Epithelial cell of esophagus (primary cell): ENCODE measurements around the gene DCDC2.

ENCODE experiments used
- DNase-seq: peaks from one replicate; pipeline ENCODE4 v3.0.0; 2010; ENCODE audit warnings: low read depth
- H3K4me3 ChIP-seq: 2 replicates; pipeline ENCODE4 v1.5.1; 2011; ENCODE audit warnings: mild to moderate bottlenecking, low read length, control low read depth
- TF ChIP-seq, protein P1 (sequence below): IDR thresholded peaks from 2 replicates; pipeline ENCODE4 v1.5.1; 2011; ENCODE audit warnings: low read depth, mild to moderate bottlenecking, low read length, control low read depth, inconsistent platforms; ENCODE audit not compliant: insufficient read depth; ENCODE audit errors: missing control alignments

DCDC2 gene

DNA sequence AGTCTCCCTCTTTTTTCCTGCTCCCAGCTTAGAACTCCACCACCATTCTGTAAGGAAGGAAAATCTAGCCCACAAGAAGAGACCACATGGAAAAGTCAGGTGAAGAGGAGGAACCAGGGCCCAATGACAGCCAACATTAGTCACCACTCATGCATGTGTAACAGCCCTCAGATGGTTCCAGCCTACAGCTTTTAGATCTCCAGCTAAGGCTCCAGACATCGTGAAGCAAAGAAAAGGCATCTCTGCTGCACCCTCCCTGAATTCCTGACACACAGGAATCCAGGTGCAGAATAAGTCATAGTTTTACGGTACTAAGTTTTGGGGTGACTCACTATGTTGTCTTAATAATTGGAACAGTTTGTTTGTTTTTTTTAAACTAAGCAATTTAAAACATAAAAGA lies 25.5 kb downstream of the DCDC2 start:
- peak; percentile 90 for DNase-seq

DNA sequence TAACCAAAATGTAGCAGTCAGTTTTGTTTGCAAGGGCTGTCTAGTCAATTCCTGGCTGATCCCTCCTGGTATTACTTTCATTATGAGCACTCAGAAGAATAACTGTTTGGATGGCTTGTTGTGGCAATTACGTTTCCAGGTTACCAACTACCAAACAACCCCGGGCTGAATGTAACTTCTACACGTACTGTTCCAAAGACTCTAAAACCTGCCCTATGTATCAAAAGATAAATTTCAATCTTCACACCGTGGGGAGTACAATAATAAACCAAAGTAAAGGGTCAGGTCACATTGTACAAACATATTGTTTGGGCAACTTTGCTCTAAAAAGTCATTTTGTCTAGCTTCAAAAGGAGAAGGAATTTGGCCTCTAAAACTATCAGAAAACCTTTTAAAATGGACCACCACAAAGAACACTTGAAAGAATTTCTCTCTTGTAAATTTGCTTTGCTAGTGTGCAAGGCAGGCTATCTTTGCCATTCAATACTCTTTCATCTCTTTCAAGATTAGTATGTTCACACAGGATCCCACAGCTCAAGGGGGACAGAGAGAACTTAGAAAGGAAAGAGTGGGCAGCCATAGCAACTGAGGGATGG lies 27.6 kb downstream of the DCDC2 start:
- peak; percentile 27 for DNase-seq
- no peak overlapping the region for H3K4me3 ChIP-seq

More for the DNA sequence above, 25.5 kb downstream of the DCDC2 start:
- TF ChIP-seq, protein P1, sequence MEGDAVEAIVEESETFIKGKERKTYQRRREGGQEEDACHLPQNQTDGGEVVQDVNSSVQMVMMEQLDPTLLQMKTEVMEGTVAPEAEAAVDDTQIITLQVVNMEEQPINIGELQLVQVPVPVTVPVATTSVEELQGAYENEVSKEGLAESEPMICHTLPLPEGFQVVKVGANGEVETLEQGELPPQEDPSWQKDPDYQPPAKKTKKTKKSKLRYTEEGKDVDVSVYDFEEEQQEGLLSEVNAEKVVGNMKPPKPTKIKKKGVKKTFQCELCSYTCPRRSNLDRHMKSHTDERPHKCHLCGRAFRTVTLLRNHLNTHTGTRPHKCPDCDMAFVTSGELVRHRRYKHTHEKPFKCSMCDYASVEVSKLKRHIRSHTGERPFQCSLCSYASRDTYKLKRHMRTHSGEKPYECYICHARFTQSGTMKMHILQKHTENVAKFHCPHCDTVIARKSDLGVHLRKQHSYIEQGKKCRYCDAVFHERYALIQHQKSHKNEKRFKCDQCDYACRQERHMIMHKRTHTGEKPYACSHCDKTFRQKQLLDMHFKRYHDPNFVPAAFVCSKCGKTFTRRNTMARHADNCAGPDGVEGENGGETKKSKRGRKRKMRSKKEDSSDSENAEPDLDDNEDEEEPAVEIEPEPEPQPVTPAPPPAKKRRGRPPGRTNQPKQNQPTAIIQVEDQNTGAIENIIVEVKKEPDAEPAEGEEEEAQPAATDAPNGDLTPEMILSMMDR = no peak
- H3K4me3 ChIP-seq = no peak overlapping the region

DNA sequence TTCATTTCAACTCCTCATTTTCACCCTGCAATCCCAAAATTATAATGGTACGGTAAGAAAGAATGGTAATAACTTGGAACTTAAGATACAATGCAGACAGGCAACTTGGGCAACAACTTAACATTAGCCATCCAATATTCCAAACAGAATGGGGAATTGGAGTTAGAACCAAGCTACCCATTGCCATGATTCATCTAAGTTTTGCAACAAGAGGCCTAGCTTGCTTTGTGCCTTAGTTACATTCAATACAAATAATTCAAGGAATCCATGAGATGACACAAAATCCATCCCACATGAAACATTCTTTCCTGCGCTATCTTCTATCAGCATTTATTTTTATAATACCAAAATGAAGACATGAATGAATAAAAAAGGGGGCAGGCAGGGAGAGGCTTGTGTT lies 28.4 kb downstream of the DCDC2 start:
- TF ChIP-seq, protein P1 = no peak
- DNase-seq = peak; percentile 27
- no peak overlapping the region for H3K4me3 ChIP-seq

More for the DNA sequence above, 27.6 kb downstream of the DCDC2 start:
- TF ChIP-seq, protein P1 = no peak

DNA sequence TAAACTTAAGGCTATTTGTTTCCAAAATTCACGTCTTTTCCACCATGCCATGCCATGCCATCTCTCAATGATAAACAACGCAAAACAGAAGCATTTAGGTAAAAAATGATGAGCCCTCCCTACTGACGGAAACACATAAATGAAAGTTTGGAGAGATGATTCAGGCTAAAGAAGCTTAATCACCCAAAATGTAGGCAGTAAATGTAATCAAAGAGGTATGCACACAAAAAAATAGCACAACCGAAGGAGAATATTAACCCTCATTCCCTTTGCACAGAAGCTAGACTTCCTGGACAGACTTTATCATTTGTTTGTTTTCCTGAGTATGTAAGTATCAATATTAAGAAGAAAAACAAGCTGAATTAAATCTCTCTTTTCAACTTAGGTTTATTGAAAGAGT lies 28.8 kb downstream of the DCDC2 start:
- no peak for DNase-seq
- no peak overlapping the region for H3K4me3 ChIP-seq
- TF ChIP-seq, protein P1 = no peak

DNA sequence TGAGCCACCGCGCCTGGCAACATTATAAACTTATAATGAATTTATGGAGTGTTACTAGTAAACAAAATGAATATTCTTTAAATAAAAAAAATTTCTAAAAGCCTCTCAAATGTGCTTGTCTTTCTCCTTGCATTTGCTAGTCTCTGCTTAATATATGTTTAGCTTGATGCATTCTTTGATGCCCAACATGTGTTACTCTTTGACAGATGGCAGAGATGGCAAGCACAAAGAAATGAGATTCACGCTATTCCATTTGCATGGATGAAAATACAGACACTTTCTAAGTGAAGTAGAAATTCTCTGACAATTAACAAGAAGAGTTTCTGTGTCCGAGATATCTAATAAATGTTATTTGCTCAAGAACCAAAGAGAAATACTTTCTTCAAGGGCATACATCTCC lies 30.1 kb downstream of the DCDC2 start:
- no peak overlapping the region for H3K4me3 ChIP-seq
- DNase-seq = no peak
- TF ChIP-seq, protein P1 = no peak

DNA sequence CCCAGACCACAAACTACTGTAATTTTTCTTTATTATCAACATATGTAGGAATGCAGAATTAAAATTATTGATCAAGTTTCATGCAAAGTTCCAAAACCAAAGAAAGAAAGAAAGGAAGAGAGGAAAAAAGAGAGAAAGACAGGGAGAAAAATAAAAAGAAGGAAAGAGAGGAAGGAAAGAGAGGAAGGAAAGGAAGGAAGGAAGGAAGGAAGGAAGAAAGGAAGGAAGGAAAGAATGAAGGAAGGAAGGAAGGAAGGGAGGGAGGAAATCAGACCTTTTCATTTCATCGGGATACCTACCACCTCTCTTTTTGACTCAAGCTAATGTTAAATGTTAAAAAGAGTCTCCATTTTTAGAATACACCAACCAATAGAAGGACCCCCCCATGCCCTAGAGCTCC lies 31.9 kb downstream of the DCDC2 start:
- no peak for DNase-seq
- TF ChIP-seq, protein P1 = no peak
- no peak overlapping the region for H3K4me3 ChIP-seq

DNA sequence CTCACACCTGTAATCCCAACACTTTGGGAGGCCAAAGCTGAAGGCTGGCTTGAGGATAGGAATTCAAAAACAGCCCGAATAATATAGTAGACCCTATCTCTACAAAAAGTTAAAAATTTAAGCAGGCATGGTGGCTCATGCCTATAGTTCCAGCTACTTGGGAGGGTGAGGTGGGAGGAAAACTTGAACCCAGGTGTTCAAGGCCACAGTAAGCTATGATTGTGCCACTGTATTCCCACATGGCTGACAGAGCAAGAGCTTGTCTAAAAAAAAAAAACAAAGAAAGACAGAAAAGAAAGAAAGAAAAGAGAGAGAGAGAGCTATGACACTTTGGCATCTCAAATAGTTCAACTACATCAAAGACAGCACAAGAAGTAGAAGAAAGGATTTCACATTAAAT lies 33.2 kb downstream of the DCDC2 start:
- no peak for DNase-seq
- TF ChIP-seq, protein P1 = no peak
- H3K4me3 ChIP-seq = no peak overlapping the region
